Measurements from ENCODE around the gene CEP350. TPM values are rescaled to one million over a fixed set of nuclear protein-coding genes. Genes with fewer than 3 reads are reported as not detected.

The CEP350 gene, protein sequence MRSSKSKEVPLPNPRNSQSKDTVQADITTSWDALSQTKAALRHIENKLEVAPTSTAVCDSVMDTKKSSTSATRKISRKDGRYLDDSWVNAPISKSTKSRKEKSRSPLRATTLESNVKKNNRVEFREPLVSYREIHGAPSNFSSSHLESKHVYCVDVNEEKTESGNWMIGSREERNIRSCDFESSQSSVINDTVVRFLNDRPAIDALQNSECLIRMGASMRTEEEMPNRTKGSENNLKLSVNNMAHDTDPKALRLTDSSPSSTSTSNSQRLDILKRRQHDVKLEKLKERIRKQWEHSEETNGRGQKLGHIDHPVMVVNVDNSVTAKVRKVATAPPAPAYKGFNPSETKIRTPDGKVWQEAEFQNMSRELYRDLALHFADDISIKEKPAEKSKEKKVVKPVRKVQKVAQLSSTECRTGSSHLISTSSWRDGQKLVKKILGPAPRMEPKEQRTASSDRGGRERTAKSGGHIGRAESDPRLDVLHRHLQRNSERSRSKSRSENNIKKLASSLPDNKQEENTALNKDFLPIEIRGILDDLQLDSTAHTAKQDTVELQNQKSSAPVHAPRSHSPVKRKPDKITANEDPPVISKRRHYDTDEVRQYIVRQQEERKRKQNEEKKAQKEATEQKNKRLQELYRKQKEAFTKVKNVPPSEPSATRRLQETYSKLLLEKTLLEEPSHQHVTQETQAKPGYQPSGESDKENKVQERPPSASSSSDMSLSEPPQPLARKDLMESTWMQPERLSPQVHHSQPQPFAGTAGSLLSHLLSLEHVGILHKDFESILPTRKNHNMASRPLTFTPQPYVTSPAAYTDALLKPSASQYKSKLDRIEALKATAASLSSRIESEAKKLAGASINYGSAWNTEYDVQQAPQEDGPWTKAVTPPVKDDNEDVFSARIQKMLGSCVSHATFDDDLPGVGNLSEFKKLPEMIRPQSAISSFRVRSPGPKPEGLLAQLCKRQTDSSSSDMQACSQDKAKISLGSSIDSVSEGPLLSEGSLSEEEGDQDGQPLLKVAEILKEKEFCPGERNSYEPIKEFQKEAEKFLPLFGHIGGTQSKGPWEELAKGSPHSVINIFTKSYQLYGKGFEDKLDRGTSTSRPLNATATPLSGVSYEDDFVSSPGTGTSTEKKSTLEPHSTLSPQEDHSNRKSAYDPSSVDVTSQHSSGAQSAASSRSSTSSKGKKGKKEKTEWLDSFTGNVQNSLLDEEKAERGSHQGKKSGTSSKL (N-terminal part only)
- total RNA-seq, result 10 to 100 TPM; 59.3 to 65.1 TPM

DNA sequence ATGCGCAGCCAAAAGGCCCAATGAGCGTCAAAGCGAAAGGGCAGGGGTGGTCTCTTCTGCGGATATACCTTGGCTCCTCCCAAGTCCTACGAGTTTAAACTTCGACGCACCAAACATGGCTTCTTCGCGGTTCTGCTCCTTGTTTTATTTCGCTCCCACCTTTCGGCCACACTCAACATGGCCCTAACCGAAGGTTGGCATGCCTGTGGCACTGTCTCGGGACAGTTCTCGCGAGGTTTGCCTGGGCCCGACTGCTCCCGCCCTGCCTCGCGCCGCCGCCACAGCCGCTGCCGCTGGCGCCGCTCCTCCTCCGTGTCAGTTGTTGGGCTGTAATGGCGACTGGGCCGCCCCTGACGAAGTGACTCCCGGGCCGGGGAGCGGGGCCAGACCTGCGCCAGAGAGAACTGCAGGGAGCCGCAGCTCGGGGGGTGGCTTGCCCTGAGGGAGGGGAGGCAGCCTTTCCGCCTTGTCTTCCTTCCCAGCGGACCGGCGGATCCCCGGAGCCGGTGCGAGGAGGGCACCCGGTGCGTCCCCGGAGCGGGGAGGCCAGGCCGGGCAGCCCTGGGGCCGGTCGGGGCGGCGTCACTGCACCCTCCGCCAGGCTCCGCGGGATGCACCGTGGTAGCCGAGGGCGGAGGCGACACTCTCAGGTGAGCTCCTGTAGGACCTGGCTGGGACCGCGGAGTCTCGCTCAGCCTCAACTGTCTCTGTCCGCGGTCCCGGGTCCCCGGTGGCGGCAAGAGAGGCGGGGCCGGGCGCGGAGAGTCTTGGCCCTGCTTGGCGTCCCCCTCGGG, at the start of gene CEP350:
Gene CEP350 (plus strand): TSS at position 318 of the 794 bp plus-strand sequence. CDS start 31,372 bp downstream, outside the sequence.
- Mint-ChIP-seq H3K27me3 (ENCODE audit: low read depth) (no peaks in the 10 kb centered on the region), H3K36me3 (ENCODE audit: low read depth) (no peaks in the 10 kb centered on the region), H3K4me1 (ENCODE audit: low read depth) (peaks cover 48% of the 10 kb centered on the region), H3K4me3 (peak within 1 kb of the TSS; percentile 79), H3K27ac (peak within 1 kb of the TSS; percentile 98), H3K9me3 (ENCODE audit: insufficient read depth) (no peaks in the 10 kb centered on the region)
- CTCF ChIA-PET, result interaction anchor here (0.7 to 2.0 kb wide), 9 partner anchors 11 to 225 kb away, joined by 3 to 6 read pairs (median 4); partner anchors contain the start of gene TOR1AIP2
- DNase-seq (peak; percentile 99), ATAC-seq (peak; percentile 94)
- POLR2A ChIA-PET, result interaction anchor here (0.7 to 4.4 kb wide), 7 partner anchors 23 to 98 kb away, joined by 3 to 61 read pairs (median 5); partner anchors contain the start of gene TOR1AIP1

DNA sequence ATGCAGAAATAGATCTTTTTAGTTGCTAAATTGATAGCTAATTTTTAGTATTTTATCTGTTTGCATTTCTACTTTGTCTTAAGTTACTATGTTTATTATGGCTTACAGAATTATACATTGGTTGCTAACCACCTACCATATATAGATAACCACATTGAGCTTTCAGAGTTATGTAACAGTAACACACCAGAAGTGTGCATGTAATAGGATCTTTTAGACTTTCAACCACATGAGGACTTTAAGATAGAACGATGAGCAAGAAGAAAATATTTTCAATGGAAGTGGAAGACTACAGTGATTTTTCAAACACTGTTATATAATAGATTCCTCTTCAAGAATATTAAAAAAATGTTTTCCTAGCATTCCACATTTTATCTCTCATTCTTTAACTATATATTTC, 43.7 kb upstream of the CEP350 start:
- CTCF ChIA-PET, result interaction anchor here (0.8 to 2.0 kb wide), 4 partner anchors 17 to 268 kb away, joined by 3 to 6 read pairs (median 3); no protein-coding TSS in a partner anchor
- H3K4me3 Mint-ChIP-seq, result no peak overlapping the region

DNA sequence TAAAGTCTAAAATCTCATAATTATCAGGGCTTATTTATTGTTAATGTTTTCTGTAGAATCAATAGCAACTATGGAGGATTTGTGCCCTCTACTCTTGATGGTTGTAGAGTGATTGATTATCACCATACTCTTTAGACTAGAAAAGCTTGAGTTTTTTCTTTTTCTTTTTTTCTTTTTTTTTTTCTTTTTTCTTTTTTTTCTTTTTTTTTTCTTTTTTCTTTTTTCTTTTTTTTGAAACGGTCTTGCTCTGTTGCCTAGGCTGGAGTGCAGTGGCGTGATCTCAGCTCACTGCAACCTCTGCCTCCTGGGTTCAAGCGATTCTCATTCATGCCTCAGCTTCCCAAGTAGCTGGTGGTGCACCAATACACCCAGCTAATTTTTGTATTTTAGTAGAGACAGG, 42.8 kb upstream of the CEP350 start:
- H3K36me3 Mint-ChIP-seq (ENCODE audit: low read depth), result peaks cover 45% of the 10 kb centered on the region
- no peaks in the 10 kb centered on the region for H3K27me3 Mint-ChIP-seq (ENCODE audit: low read depth)
- DNase-seq (no peak), ATAC-seq (no peak)
- no peak overlapping the region for H3K4me3 Mint-ChIP-seq
- ChIA-PET CTCF (interaction anchor here (0.7 to 2.0 kb wide), 4 partner anchors 16 to 267 kb away, joined by 3 to 6 read pairs (median 3); no protein-coding TSS in a partner anchor), POLR2A (interaction anchor here (1.0 to 1.4 kb wide), 2 partner anchors 29 to 43 kb away, joined by 3 to 5 read pairs; partner anchors contain the start of gene CEP350)
- H3K27ac Mint-ChIP-seq, result no peak overlapping the region
- H3K4me1 Mint-ChIP-seq (ENCODE audit: low read depth), result peaks cover 8% of the 10 kb centered on the region
- H3K9me3 Mint-ChIP-seq (ENCODE audit: insufficient read depth), result no peaks in the 10 kb centered on the region

More for the DNA sequence above, 43.7 kb upstream of the CEP350 start:
- DNase-seq (no peak), ATAC-seq (no peak)
- Mint-ChIP-seq H3K27me3 (ENCODE audit: low read depth) (no peaks in the 10 kb centered on the region), H3K27ac (no peak overlapping the region), H3K9me3 (ENCODE audit: insufficient read depth) (no peaks in the 10 kb centered on the region), H3K36me3 (ENCODE audit: low read depth) (peaks cover 43% of the 10 kb centered on the region), H3K4me1 (ENCODE audit: low read depth) (peaks cover 8% of the 10 kb centered on the region)
- POLR2A ChIA-PET, result interaction anchor here (1.0 to 1.4 kb wide), 2 partner anchors 28 to 44 kb away, joined by 3 to 5 read pairs; partner anchors contain the start of gene CEP350

DNA sequence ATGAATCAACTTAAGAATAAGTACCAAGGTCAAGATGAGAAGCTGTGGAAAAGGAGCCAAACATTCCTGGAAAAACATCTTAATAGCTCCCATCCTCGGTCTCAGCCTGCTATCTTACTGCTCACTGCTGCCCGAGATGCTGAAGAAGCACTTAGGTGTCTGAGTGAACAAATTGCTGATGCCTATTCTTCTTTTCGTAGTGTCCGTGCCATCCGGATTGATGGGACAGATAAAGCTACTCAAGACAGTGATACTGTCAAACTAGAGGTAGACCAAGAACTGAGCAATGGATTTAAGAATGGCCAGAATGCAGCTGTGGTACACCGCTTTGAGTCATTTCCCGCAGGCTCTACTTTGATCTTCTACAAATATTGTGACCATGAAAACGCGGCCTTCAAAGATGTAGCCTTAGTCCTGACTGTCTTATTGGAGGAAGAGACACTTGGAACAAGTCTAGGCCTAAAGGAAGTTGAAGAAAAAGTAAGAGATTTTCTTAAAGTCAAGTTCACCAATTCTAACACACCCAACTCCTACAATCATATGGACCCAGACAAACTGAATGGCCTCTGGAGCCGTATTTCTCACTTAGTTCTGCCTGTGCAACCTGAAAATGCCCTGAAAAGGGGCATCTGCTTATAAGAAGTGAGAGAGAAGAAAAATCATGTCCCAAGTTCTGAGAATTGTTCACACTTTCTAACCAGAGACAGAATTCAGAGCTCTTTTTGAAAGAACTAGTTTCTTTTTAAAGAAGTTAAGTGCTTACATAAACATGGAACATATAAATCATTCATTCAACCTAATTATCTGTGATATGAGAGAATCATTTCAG, 36.8 kb upstream of the CEP350 start:
- ChIA-PET POLR2A (interaction anchor here (0.6 kb wide), 1 partner anchor 155 kb away, joined by 3 read pairs; no protein-coding TSS in a partner anchor), CTCF (interaction anchor here (0.8 to 1.4 kb wide), 4 partner anchors 9 to 263 kb away, joined by 3 read pairs; no protein-coding TSS in a partner anchor)
- no peak overlapping the region for H3K4me3 Mint-ChIP-seq
- no peaks in the 10 kb centered on the region for H3K9me3 Mint-ChIP-seq (ENCODE audit: insufficient read depth)
- H3K4me1 Mint-ChIP-seq (ENCODE audit: low read depth), result peaks cover 14% of the 10 kb centered on the region
- H3K27me3 Mint-ChIP-seq (ENCODE audit: low read depth), result no peaks in the 10 kb centered on the region
- peak overlapping the region; percentile 63 for H3K27ac Mint-ChIP-seq
- no peak for DNase-seq
- ATAC-seq, result no peak
- peaks cover 51% of the 10 kb centered on the region for H3K36me3 Mint-ChIP-seq (ENCODE audit: low read depth)

DNA sequence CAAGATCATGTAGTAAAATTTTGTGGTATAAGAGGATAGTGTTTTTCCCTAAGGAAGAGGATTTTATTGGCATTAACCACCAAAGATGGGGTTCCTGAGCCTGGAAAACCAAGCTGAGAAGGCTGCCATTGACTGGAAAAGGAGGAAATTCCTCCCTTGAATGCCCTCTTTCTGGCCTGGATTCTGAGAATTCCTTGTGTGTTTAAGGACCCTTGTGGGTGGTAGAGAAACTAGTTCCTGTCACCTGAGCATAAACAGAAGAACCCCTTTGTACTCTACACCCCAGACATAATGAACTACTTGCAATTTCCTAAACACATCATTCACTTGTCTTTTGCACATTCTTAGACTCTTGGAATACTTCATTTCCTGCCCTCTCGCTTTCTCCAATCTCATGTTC, 33.1 kb upstream of the CEP350 start:
- Mint-ChIP-seq H3K4me1 (ENCODE audit: low read depth) (peaks cover 14% of the 10 kb centered on the region), H3K36me3 (ENCODE audit: low read depth) (peaks cover 38% of the 10 kb centered on the region), H3K4me3 (no peak overlapping the region), H3K27ac (no peak overlapping the region), H3K9me3 (ENCODE audit: insufficient read depth) (no peaks in the 10 kb centered on the region), H3K27me3 (ENCODE audit: low read depth) (no peaks in the 10 kb centered on the region)
- POLR2A ChIA-PET, result interaction anchor here (1.2 kb wide), 1 partner anchor 39 kb away, joined by 4 read pairs; the partner anchor contains the start of gene TOR1AIP1
- CTCF ChIA-PET, result interaction anchor here (0.8 kb wide), 1 partner anchor 258 kb away, joined by 3 read pairs; no protein-coding TSS in a partner anchor
- ATAC-seq (no peak), DNase-seq (no peak)

DNA sequence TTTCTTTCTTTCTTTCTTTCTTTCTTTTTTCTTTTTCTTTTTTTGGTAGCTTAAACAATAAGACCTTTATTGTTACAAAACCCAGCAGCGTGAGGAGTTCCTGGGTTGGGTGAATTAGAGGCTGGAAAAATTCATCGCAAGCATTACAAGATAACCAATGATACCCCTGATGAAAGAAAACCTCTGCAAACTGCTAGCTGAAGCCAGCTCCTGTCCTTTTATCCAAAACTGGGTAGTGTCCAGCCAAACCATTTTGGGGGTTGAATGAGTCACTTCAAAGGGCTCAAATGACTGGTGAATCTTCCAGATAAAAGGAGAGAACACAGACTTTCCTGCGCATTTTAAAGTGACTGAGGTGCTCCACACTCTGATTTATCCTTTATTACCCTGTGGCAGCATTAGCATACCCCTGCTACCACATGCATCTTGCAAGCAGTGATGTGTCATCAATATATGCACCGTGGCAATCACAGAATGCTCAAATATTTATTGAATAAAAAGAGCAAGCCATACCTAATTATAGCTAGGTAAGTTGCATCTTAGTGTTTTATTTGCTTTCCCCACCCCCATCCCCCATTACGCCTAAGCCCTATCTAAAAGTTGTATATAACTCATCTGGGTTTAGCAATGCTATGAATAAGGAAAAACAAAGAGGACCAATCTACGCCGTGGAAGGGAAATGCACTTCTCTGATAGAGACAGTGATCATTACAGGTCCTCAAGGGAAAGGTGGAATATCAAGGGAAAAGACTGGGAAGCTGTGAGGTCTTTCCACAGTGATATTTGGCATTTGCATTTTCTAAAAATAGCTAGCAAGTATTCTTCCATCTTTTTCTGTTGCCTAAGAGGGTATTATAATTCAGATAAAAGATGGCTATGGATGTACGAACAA, 32.4 kb upstream of the CEP350 start:
- Mint-ChIP-seq H3K27me3 (ENCODE audit: low read depth) (no peaks in the 10 kb centered on the region), H3K9me3 (ENCODE audit: insufficient read depth) (no peaks in the 10 kb centered on the region), H3K4me3 (no peak overlapping the region), H3K4me1 (ENCODE audit: low read depth) (peaks cover 13% of the 10 kb centered on the region), H3K36me3 (ENCODE audit: low read depth) (peaks cover 37% of the 10 kb centered on the region), H3K27ac (no peak overlapping the region)
- ATAC-seq, result no peak
- ChIA-PET CTCF (interaction anchor here (0.7 to 1.4 kb wide), 3 partner anchors 39 to 257 kb away, joined by 3 read pairs; no protein-coding TSS in a partner anchor), POLR2A (interaction anchor here (0.6 to 1.2 kb wide), 3 partner anchors 32 to 1395 kb away, joined by 3 to 4 read pairs (median 3); partner anchors contain the start of gene TOR1AIP1)
- no peak for DNase-seq

DNA sequence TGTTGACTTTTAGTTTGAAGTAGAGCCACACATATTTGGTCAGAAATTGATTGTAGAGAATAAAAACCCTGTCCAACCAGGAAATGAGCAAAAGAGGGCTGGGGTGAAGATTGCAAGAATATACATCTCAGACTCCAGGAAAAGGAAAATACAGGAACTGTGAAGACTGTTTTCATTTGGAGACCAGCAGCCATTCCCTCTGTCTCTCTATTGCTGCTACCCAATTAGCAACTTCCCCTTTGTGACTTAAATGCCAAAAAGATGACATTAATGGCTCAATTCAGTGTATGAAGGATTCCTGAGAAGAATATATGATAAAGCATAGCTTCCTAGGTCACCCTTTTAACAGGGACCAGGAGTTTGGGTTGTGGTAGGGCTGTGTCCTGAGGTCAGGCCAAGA, 31.6 kb upstream of the CEP350 start:
- ATAC-seq (no peak), DNase-seq (no peak)
- Mint-ChIP-seq H3K27ac (no peak overlapping the region), H3K27me3 (ENCODE audit: low read depth) (no peaks in the 10 kb centered on the region), H3K4me1 (ENCODE audit: low read depth) (peaks cover 6% of the 10 kb centered on the region), H3K9me3 (ENCODE audit: insufficient read depth) (no peaks in the 10 kb centered on the region), H3K36me3 (ENCODE audit: low read depth) (peaks cover 29% of the 10 kb centered on the region), H3K4me3 (no peak overlapping the region)
- ChIA-PET CTCF (interaction anchor here (0.7 to 1.4 kb wide), 2 partner anchors 40 to 109 kb away, joined by 3 read pairs; no protein-coding TSS in a partner anchor), POLR2A (interaction anchor here (0.7 to 1.2 kb wide), 2 partner anchors 31 to 1923 kb away, joined by 3 to 5 read pairs; no protein-coding TSS in a partner anchor)

DNA sequence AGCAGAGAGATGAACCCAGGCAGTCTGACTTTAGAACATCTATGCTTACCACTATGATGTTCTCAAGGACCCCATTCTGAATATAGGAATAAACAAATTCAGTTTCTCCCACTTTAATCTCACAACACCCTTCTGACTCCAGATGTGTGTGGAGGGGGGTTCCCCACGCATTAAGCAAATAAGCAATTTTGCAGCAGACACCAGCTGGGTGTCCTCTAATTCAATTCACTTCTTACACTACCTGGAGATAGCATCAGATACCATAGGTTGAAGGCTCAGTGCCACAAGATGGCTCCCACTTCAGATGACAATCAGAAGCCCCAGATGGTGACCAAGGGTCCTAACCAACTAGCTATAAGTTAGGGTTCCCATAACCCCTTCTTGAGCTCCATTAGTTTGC, 30.3 kb upstream of the CEP350 start:
- Mint-ChIP-seq H3K9me3 (ENCODE audit: insufficient read depth) (no peaks in the 10 kb centered on the region), H3K4me3 (no peak overlapping the region), H3K36me3 (ENCODE audit: low read depth) (peaks cover 20% of the 10 kb centered on the region), H3K27ac (no peak overlapping the region), H3K27me3 (ENCODE audit: low read depth) (no peaks in the 10 kb centered on the region), H3K4me1 (ENCODE audit: low read depth) (no peaks in the 10 kb centered on the region)
- no peak for DNase-seq
- CTCF ChIA-PET, result no interaction called here
- POLR2A ChIA-PET, result interaction anchor here (2.1 kb wide), 1 partner anchor 30 kb away, joined by 6 read pairs; no protein-coding TSS in a partner anchor
- ATAC-seq, result no peak

DNA sequence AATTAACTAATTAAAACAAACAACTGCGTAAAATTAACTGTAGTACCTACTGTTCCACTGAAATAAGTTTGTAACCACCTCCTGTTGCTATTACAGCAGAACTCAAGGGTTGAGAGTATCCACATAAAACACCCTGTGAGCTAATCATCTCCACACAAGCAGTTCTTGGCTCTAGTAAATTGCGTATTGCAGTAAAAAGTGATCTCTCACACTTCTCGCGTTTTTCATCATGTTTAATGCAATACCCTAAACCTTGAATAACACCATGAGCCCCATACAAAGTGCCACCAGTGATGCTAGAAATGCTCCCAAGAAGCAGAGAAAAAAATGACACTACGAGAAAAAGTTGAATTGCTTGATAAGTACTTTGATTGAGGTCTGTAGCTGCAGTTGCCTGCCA, 29.3 kb upstream of the CEP350 start:
- no peaks in the 10 kb centered on the region for H3K4me1 Mint-ChIP-seq (ENCODE audit: low read depth)
- peaks cover 2% of the 10 kb centered on the region for H3K27me3 Mint-ChIP-seq (ENCODE audit: low read depth)
- no peaks in the 10 kb centered on the region for H3K9me3 Mint-ChIP-seq (ENCODE audit: insufficient read depth)
- no peak overlapping the region for H3K4me3 Mint-ChIP-seq
- DNase-seq, result no peak
- peaks cover 12% of the 10 kb centered on the region for H3K36me3 Mint-ChIP-seq (ENCODE audit: low read depth)
- ChIA-PET POLR2A (interaction anchor here (2.1 kb wide), 1 partner anchor 29 kb away, joined by 6 read pairs; no protein-coding TSS in a partner anchor), CTCF (interaction anchor here (0.6 kb wide), 1 partner anchor 15 kb away, joined by 3 read pairs; no protein-coding TSS in a partner anchor)
- no peak overlapping the region for H3K27ac Mint-ChIP-seq
- ATAC-seq, result no peak
